Stimulated activated naive CD4-positive, alpha-beta T cell (primary cell): ENCODE data around the gene UCK2.

Source experiments
- DNase-seq, 6 experiments: peaks; one replicate each; lab custom pipeline; 2025; lab: John Stamatoyannopoulos, UW

Gene UCK2

DNA sequence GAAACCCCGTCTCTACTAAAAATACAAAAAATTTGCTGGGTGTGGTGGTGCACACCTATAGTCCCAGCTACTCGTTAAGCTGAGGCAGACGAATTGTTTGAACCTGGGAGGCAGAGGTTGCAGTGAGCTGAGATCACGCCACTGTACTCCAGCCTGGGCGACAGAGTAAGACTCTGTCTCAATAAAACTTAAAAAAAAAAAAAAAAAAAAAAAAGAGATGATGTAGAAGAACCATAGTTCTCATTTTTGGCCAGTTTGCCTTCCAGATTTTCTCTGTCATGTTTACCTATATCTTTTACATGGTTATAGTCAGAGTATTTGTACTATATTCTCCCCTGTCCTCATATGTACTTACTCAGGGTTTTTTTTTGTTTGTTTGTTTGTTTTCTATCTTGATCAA is 53.6 kb downstream of the UCK2 start:
- no peak for DNase-seq

DNA sequence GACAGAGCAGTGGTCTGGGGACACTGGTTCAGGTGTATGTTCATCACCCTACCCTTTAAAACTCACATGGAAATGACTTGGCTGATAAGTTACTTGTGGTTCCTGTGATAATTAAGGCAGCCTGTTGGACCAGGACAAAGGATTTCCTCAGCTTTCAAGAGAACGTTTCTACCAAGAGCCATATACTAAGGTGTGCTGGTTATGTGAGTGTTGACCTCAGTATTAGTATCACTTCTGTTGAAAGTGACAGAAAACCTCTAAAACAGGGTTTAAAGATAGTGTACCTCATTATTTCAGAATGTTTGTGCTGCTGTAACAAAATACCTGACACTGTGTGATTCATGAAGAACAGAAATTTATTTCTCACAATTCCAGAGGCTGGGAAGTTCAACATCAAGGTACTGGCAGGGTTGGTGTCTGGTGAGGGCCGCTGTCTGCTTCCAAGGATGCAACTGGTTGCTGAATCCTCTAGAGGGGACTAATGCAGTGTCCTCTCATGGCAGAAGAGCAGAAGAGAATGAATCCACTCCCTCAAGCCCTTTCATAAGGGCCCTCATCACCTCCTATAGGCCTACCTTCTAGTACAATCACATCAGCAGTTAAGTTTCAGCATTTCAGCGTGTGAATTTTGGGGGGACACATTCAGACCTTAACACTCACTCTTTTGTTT is 54.9 kb downstream of the UCK2 start:
- no peak for DNase-seq

DNA sequence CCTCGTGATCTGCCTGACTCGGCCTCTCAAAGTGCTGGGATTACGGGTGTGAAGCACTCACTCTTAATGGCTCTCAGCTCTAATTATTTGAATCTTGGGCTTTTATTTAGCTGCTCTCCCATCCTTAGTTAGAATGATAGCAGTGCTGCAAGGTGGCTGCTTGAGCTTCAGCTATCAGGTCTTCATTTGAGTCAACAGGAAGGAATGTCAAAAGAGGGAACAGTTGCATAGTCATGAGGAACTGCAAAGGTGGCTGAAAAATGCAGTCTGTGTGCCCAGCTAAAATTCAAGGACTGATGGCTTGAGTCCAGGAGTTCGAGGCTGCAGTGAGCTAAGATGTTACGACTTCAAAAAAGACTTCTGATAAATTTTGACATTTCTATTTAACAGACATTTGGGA is 55.6 kb downstream of the UCK2 start:
- DNase-seq = no peak

DNA sequence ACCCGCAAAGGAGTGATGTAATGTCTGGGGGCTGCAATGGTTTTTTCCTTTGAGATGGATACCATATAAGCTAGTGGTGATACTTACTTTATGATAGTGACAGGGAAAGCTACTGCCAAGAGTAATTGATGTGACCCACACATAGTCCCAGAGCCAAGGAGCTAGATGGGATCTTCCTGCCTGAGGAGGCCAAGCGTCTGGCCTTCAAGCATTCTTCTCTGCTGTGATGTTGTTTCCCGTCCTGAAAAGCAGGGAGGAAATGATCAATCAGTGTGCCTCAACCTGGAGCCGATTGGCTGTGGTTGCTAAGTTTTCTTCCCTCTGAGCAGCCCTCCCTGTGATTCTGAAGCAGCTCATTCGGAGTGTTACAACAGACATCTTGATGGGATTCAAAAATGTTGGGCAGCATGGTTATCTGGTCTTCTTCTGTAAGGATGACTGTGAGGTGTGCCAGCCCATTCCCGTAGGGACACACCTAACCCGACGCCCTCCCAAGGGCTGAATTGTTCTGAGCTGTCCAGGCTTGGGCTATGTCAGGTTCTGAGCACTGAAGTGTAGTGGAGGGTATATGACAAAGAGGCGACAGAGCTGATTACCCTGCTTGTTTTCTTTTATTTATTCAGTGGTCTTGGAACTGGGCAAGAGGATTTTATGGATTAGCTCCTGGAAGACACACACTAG is 56.7 kb downstream of the UCK2 start:
- DNase-seq = no peak

DNA sequence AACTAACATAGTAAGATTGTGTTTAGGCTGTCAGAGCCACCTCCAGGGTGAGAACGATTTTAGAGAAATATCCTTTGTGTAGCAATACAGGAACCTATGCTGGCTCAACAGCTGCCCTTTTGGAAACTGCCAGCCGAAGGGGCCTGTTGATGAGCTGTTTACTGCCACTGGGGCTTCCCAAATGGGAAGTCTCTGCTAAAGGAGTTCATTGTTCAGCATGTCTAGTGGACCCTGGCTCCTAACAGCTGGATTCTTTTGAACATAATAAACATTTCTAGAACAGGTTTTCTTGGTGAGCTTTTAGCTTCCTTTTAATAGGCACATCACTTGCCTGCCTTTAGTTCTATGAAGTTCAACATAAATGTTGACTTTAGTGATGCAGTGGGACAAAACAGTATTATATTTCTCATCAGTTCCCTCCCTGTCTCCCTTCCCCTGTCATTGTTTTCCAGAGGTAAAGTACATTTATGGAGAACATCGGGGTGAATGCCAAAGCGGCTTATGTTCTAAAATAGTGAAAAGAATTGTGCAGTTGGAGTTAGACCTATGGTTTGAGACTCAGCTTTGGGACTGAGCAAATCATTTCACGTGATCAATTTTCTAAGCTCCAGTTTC is 57.4 kb downstream of the UCK2 start:
- no peak for DNase-seq

DNA sequence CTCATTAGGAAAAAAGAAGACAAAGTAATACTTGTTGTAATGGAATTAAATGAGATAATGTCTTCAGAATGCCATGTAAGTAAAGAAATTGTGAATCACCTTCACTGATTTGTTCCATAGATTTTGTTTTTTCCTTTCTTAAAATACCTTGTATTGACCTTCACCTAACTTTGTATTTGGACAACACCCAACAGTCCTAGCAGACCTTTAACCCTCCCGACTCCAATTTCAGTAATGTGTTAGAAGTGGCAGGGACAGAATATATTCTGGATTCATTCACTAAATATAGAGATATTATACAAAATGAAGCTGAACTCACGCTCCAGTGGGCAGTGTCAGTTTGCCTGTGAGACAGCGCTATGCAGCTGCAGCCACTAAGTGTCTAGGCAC is 57.9 kb downstream of the UCK2 start:
- no peak for DNase-seq

DNA sequence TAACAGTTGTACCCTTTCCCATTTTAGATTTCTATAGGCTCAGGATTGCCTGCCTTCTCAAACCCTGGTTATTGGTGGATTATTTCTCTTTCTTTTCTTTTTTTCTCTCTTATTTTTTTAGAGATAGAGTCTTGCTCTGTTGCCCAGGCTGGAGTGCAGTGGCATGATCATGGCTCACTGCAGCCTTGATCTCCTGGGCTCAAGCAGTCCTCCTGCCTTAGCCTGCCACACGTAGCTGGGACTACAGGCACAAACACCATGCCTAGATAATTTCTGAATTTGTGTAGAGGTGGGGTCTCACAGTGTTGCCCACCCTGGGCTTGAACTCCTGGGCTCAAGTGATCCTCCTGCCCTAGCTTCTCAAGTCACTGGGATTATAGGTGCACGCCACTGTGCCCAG is 58.8 kb downstream of the UCK2 start:
- no peak for DNase-seq

DNA sequence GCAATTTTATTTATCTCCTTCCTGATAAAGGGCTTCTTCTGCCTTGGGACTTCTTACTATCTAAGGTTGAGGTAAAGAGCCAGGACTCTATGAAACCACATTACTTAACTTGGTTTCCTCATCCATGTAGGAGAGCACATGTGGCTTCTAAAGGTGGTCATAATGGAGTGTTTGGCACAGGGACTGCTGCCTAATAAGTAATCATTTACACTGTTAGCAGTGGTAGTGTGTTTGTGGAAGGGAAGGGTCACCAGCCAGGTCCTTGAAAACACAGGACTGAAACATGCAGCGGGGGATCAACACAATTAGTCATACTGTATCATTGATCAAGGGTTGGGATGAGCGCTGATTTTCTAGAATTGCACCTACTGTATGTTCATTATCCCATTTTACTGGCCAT is 59.6 kb downstream of the UCK2 start:
- no peak for DNase-seq

DNA sequence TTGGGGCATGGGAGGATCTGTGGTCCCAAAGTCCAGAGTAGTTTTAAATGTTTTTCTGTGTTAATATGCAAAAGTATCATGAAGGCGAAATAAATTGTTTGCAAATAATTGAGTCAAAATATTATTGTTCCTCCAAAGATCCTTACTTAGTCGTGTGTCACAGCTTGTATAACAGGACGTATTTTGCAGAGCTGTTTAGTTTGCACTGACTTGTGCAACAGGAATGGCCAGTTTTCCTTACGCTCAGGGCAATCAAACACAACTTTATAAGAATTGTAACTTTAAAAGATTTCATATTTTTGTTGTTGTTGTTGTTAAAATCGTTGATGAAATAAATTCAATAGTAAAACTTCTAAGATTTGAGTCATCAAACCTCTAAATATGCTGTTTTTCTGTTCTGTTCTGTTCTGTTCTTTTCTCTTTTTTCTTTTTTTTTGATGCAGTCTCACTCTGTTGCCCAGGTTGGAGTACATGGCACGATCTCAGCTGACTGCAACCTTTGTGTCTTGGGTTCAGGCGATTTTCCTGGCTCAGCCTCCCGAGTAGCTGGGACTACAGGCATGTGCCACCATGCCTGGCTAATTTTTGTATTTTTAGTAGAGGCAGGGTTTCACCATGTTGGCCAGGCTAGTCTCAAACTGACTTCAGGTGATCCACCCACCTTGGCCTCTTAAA is 60.6 kb downstream of the UCK2 start:
- DNase-seq = no peak

DNA sequence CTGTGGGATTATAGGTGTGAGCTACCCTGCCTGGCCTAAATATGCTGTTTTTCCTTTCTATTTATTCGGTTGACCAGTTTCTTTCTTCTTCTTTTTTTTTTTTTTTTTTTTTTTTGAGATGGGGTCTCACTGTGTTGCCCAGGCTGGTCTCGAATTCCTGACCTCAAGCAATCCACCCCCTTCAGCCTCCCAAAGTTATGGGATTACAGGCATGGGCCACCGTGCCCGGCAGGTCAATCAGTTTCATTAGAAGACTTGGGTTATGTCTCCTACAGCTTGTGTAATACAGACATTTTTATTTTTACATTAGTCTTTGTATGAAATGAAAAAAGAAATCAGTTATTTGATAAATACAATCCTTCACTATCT is 61.1 kb downstream of the UCK2 start:
- DNase-seq = no peak

DNA sequence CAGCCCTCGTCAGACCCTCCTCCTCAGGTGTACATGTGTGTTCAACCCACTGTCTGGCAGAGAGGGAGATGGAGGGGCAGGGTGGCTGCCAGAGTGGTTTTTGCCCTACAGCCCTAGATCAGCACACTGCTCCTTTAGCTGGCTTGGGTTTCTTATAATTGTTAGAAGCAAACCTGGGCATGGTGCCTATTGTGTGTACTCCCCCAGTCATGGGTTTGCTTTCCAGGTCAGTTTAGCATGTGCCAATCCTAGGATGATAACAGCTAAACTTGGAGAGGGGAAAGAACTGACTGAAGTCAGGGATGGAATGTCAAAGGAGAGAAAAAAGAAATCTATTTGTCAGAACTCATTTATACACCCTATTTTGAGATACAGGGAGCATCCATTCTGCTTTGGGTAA is 63.3 kb downstream of the UCK2 start:
- no peak for DNase-seq

DNA sequence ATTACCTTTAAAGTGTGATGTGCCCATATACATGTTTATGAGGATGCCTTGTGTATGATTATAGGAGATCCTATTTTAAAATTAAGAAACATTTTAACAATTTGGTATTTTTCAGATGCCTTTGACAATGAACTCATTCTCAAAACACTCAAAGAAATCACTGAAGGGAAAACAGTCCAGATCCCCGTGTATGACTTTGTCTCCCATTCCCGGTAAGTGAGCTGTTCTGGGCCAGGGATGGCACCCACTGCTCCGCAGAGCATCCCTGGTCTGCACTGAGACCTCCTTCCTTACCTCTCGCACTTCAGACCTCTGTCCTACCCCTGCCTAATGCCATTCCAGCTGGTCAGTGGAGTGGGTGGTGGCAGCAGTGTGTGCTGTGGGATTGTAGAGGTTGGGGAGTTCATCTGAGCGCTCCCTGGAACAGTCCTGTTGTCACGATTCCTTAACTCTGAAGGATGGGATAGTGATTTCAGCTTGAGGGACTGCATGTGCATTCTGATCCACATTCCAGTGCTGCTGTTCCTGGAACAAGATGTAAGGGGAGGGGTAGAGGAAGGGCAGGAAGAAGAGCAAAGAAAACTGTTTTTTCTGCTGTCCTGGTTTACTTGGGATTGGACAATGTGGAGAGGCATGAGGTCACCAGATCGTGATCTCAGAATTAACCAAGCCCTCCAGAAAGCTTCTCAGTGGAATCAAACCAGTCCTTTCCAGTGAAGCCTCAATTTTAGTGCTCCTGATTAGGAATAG is 63.9 kb downstream of the UCK2 start:
- no peak for DNase-seq

DNA sequence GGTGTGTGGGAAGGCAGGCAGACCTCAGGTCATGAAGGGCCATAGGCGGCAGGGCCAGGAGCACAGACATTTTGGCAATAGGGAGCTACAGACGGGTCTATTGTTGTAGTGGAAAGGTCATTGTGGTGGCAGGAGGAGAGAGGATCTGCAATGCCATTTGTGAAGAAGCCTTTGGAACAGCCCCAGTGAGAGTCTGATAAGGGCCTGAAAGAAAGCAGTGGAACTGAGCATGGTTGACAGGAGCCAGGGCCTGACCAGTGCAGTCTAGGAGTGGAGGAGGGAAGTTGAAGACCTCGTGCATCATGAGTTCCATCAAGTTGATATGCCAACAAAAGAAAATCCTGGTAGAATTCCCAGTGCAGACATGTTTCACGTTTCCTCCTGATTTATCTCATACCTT is 65.5 kb downstream of the UCK2 start:
- no peak for DNase-seq

DNA sequence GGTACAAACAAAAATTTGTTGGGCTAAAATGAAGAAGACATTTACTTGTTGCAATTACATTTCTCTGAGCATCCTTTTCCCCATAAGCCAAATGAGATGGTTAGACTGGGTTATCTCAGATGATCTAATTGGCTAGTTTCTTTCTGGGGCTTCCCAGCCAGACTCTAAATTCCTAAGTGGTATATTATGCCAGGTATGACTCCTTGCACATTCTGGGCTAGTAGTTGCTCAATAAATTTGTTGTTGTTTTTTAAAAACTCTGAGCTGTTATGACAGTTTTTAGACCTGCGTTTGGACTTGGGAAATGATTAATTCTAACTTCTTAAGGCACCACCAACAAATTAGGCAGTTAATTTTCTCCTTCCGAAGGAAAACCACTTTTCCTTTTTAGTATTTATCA is 66.1 kb downstream of the UCK2 start:
- DNase-seq = no peak

DNA sequence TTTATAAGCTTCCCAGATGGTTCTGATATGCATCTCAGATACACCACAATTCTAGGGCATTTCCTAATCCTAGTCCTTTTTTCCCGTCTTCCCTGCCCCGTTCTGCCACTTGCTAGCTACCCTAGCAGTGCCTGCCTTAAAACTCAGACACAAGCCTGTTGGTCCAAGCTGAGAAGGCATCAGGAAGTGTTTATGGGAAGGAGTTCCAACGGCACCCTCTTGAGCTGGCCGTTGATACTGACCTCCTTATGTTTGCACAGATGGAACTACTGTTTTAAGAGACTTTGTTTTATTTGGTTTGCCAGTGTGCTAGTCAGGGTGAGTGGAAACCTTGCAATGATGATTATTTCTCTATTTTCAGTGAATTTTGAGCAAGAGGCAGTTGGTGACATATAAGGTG is 67.2 kb downstream of the UCK2 start:
- no peak for DNase-seq

DNA sequence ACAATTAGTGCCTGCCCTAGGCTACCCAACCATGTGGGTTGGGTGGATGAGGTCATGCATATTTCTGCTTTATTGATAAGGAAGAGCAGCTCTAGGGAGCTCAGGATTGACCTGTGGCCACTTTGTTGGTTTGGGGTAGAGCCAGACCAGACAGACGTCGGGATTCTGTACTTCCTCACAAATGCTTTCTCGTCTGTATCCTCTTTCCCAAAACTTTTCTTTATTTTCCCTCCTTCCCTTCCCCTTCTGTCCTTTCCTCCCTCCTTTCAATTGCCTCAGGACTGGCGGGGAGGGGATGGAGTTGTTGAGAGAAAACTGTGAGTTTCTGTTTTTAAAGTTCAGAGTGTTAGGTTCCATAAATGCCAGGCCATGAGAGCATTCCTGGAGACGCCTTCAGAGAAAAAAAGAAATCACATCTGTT is 68.0 kb downstream of the UCK2 start:
- no peak for DNase-seq

DNA sequence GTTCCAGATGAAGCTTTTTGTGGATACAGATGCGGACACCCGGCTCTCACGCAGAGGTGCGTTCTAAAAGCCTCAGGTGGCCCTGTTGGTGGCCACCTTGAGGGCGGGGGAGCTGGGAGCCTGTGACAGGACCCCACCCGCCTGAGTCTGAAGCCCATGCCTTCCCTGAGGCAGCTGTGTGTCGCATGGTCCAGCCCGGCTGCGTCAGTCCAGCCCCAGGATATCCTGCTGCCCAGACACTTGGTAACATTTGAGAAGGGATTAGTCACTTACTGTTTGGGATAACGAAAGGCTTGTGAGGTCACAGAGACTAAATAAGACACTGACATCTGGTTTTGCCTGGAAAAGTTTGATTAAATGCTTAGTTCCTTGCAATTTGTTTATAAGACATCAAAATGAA is 68.9 kb downstream of the UCK2 start:
- DNase-seq = no peak

DNA sequence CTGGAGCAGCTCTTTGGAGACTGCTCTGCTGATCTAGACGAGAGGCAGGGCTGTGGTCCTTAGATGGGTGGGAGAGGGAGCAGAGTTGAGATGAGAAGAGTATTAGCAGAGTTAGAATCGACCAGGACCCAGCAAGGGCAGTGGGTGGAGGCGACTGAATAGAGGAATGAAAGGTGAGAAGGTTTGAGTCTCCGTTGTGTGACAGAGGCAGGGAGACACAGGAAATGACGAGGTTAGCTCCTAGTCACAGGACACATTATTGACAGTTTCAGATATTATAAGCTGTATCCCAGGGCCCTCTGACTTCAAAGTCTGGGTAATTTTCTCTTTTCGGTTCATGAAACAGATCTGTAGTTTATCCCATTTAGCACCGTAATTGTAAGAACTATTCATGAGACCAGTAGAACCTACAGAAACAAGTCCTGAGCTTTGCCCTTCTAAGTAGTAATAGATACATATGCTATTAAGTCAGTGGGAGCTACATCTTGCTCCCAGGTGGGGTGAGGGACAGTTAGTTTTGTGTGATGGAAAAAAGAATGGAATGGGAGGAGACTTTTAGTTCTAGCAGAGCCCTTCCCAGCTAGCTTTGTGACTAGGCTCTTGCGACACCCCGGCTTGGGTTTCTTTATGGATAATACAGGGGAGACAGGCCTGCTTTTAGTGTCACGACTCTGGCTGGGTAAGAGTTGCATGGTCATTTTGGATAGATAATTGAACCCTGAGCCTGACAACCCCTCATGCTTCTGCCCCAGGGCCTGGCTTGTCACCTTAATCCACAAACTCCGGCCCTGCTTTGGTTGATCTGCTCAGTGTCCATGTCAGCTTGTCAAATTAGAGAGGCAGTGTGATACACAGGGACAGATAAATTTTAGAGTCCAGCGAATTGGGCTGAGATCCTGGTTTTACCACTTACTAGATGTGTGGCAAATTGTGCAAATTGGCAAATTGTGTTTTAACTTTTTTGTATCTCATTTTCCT is 70.2 kb downstream of the UCK2 start:
- DNase-seq = no peak

DNA sequence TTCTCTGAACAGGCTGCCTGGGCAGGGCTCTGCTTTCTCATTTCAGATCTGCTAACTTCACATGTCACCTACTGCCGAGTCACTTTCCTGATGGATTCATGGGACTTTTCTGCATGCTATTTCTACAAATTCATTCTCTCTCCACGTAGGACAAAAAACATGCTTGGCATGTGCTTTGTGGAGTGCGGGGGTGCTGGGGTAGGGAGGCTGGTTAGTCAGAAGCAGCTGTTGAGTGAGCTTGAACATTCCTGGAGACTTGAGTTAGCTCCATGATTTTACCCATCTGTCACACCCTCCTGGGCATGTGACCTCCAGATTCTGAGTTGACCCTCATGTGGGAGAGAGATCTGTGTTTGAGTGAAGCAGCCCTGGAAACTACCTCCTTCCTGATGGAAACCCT is 71.4 kb downstream of the UCK2 start:
- no peak for DNase-seq

DNA sequence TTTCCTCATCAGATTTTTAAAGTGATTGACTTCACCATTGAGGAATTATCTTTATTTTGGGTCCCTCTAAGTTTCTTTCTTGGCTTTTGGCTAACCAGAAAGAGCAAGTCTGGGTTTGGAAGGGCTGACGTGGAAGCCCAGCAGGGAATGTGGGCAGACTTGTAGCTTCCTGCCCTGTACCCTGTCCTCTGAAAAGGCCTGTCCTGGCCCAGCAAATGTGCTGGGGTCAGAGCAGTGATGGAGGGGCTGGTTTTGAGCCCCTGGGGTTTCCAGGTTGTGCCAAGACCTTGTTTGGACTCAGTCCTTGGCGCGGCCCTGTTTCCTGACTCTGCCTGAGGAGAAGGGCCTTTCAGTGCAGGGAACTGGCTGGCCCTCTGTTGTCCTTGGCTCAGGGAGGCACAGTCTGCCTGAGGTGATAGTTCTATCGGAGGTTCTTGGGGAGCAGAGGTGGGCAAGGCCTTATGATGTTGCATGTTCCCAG is 72.1 kb downstream of the UCK2 start:
- DNase-seq = no peak
